Measurements from ENCODE around the gene HOXD11.
A peak's percentile ranks its signal among the peaks of the same experiment; 100 is the strongest.

The HOXD11 gene

GRCh38 chr2:176106581-176107539 is at the start of gene HOXD11:
TSS of gene HOXD11 (plus strand) at chr2:176107280. CDS start at chr2:176107356, 76 bp downstream.
- Mint-ChIP-seq H3K27me3 (peaks cover 84% of the 10 kb centered on the region), H3K27ac (no peak within 1 kb of the TSS), H3K4me3 (peak within 1 kb of the TSS; percentile 13), H3K9me3 (no peaks in the 10 kb centered on the region), H3K4me1 (ENCODE audit: low read depth) (peaks cover 31% of the 10 kb centered on the region), H3K36me3 (ENCODE audit: low read depth) (no peaks in the 10 kb centered on the region)
- intact Hi-C loops (cut with micrococcal nuclease), result no loop called here

GRCh38 chr2:176063958-176064357 is 43.1 kb upstream of the HOXD11 start:
- intact Hi-C loops (cut with micrococcal nuclease), result no loop called here
- Mint-ChIP-seq H3K36me3 (ENCODE audit: low read depth) (no peaks in the 10 kb centered on the region), H3K27me3 (peaks cover 82% of the 10 kb centered on the region), H3K9me3 (no peaks in the 10 kb centered on the region), H3K4me3 (no peak overlapping the region), H3K27ac (no peak overlapping the region), H3K4me1 (ENCODE audit: low read depth) (peaks cover 9% of the 10 kb centered on the region)

- Mint-ChIP-seq H3K4me1 (ENCODE audit: low read depth) (peaks cover 13% of the 10 kb centered on the region), H3K27ac (no peak overlapping the region), H3K4me3 (peak overlapping the region; percentile 26), H3K27me3 (peaks cover 91% of the 10 kb centered on the region), H3K9me3 (no peaks in the 10 kb centered on the region), H3K36me3 (ENCODE audit: low read depth) (no peaks in the 10 kb centered on the region)
- intact Hi-C loops (cut with micrococcal nuclease), result no loop called here
These were observed 40.2 kb upstream of the HOXD11 start for GRCh38 chr2:176066645-176067588.

GRCh38 chr2:176067589-176068418 is 39.3 kb upstream of the HOXD11 start:
- no peaks in the 10 kb centered on the region for H3K9me3 Mint-ChIP-seq
- H3K4me3 Mint-ChIP-seq, result peak overlapping the region; percentile 26
- H3K27ac Mint-ChIP-seq, result no peak overlapping the region
- H3K36me3 Mint-ChIP-seq (ENCODE audit: low read depth), result no peaks in the 10 kb centered on the region
- peaks cover 14% of the 10 kb centered on the region for H3K4me1 Mint-ChIP-seq (ENCODE audit: low read depth)
- peaks cover 93% of the 10 kb centered on the region for H3K27me3 Mint-ChIP-seq
- intact Hi-C loops (cut with micrococcal nuclease), result no loop called here

GRCh38 chr2:176068419-176068832 is 38.7 kb upstream of the HOXD11 start:
- peaks cover 14% of the 10 kb centered on the region for H3K4me1 Mint-ChIP-seq (ENCODE audit: low read depth)
- intact Hi-C loops (cut with micrococcal nuclease), result no loop called here
- no peak overlapping the region for H3K4me3 Mint-ChIP-seq
- peaks cover 96% of the 10 kb centered on the region for H3K27me3 Mint-ChIP-seq
- H3K9me3 Mint-ChIP-seq, result no peaks in the 10 kb centered on the region
- no peak overlapping the region for H3K27ac Mint-ChIP-seq
- H3K36me3 Mint-ChIP-seq (ENCODE audit: low read depth), result no peaks in the 10 kb centered on the region

- Mint-ChIP-seq H3K36me3 (ENCODE audit: low read depth) (no peaks in the 10 kb centered on the region), H3K4me1 (ENCODE audit: low read depth) (peaks cover 14% of the 10 kb centered on the region), H3K27me3 (peaks cover 98% of the 10 kb centered on the region), H3K27ac (no peak overlapping the region), H3K4me3 (no peak overlapping the region), H3K9me3 (no peaks in the 10 kb centered on the region)
- intact Hi-C loops (cut with micrococcal nuclease), result no loop called here
These were observed 35.5 kb upstream of the HOXD11 start for GRCh38 chr2:176071330-176072291.

GRCh38 chr2:176072292-176072669 is 34.8 kb upstream of the HOXD11 start:
- no peak overlapping the region for H3K4me3 Mint-ChIP-seq
- H3K4me1 Mint-ChIP-seq (ENCODE audit: low read depth), result peaks cover 11% of the 10 kb centered on the region
- H3K36me3 Mint-ChIP-seq (ENCODE audit: low read depth), result no peaks in the 10 kb centered on the region
- intact Hi-C loops (cut with micrococcal nuclease), result no loop called here
- no peak overlapping the region for H3K27ac Mint-ChIP-seq
- H3K27me3 Mint-ChIP-seq, result peaks cover 93% of the 10 kb centered on the region
- H3K9me3 Mint-ChIP-seq, result no peaks in the 10 kb centered on the region

- Mint-ChIP-seq H3K4me1 (ENCODE audit: low read depth) (peaks cover 5% of the 10 kb centered on the region), H3K36me3 (ENCODE audit: low read depth) (no peaks in the 10 kb centered on the region), H3K9me3 (no peaks in the 10 kb centered on the region), H3K27me3 (peaks cover 84% of the 10 kb centered on the region), H3K27ac (no peak overlapping the region), H3K4me3 (no peak overlapping the region)
- intact Hi-C loops (cut with micrococcal nuclease), result no loop called here
These were observed 33.9 kb upstream of the HOXD11 start for GRCh38 chr2:176072951-176073904.

GRCh38 chr2:176074919-176075425 is 32.1 kb upstream of the HOXD11 start:
- Mint-ChIP-seq H3K4me3 (no peak overlapping the region), H3K9me3 (no peaks in the 10 kb centered on the region)
- intact Hi-C loops (cut with micrococcal nuclease), result no loop called here

GRCh38 chr2:176075481-176075880 is 31.6 kb upstream of the HOXD11 start:
- peaks cover 80% of the 10 kb centered on the region for H3K27me3 Mint-ChIP-seq
- H3K4me3 Mint-ChIP-seq, result no peak overlapping the region
- intact Hi-C loops (cut with micrococcal nuclease), result no loop called here
- H3K36me3 Mint-ChIP-seq (ENCODE audit: low read depth), result no peaks in the 10 kb centered on the region
- H3K27ac Mint-ChIP-seq, result no peak overlapping the region
- no peaks in the 10 kb centered on the region for H3K9me3 Mint-ChIP-seq
- H3K4me1 Mint-ChIP-seq (ENCODE audit: low read depth), result peaks cover 24% of the 10 kb centered on the region

More at GRCh38 chr2:176074919-176075425, 32.1 kb upstream of the HOXD11 start:
- Mint-ChIP-seq H3K27me3 (peaks cover 83% of the 10 kb centered on the region), H3K27ac (no peak overlapping the region), H3K36me3 (ENCODE audit: low read depth) (no peaks in the 10 kb centered on the region), H3K4me1 (ENCODE audit: low read depth) (peaks cover 22% of the 10 kb centered on the region)

- Mint-ChIP-seq H3K27me3 (peaks cover 80% of the 10 kb centered on the region), H3K4me3 (no peak overlapping the region), H3K4me1 (ENCODE audit: low read depth) (peaks cover 29% of the 10 kb centered on the region), H3K27ac (no peak overlapping the region), H3K36me3 (ENCODE audit: low read depth) (no peaks in the 10 kb centered on the region), H3K9me3 (no peaks in the 10 kb centered on the region)
- intact Hi-C loops (cut with micrococcal nuclease), result no loop called here
These were observed 31.0 kb upstream of the HOXD11 start for GRCh38 chr2:176076063-176076462.

All from dendritic cell treated with granulocyte-macrophage colony-stimulating factor and Interleukin-4, amounts not matched to agents 40 ng/mL and 50 ng/mL, for 4 days (primary cell).